Neural cell (in vitro differentiated cells): ENCODE results near the gene NFKBIZ.

Experiments
- EZH2 ChIP-seq: fragments of 200-600, 300-800 bp; shearing (Covaris generic), sonication (generic); IDR thresholded peaks from 2 replicates; pipeline ENCODE4 v1.6.1; 2014; ENCODE audit warnings: antibody characterized with exemption, low read length, borderline replicate concordance, mild to moderate bottlenecking; ENCODE audit not compliant: insufficient read depth, poor library complexity, severe bottlenecking
- RAD21 ChIP-seq: fragments of 450-650 bp; conservative IDR thresholded peaks from 2 replicates; pipeline ENCODE4 v1.6.1; 2014; ENCODE audit warnings: antibody characterized with exemption, mild to moderate bottlenecking, moderate library complexity
- TF ChIP-seq, protein P1 (sequence below): fragments of 450-650 bp; IDR thresholded peaks from 2 replicates; pipeline ENCODE4 v1.5.1; 2014; ENCODE audit warnings: antibody characterized with exemption, mild to moderate bottlenecking, moderate library complexity; ENCODE audit not compliant: poor library complexity, severe bottlenecking

DNA sequence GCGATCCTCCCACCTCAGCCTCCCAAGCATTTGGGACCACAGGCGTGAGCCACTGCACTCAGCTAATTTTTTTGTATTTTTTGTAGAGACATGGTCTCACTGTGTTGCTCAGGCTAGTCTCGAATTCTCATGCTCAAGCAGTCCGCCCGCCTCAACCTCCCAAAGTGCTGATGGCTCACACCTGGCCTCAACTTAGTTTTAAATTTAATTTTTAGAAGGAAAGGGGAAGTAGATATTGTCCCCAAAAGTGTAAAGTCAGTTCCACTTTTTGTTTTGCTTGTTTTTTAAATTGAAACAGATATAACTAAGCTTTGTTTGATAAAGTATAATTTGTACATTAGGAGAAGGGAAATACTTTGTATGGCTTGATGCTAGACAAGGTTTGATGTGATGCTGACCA, 31.3 kb upstream of the NFKBIZ start:
- TF ChIP-seq EZH2 (no peak), RAD21 (no peak)
- TF ChIP-seq, protein P1, sequence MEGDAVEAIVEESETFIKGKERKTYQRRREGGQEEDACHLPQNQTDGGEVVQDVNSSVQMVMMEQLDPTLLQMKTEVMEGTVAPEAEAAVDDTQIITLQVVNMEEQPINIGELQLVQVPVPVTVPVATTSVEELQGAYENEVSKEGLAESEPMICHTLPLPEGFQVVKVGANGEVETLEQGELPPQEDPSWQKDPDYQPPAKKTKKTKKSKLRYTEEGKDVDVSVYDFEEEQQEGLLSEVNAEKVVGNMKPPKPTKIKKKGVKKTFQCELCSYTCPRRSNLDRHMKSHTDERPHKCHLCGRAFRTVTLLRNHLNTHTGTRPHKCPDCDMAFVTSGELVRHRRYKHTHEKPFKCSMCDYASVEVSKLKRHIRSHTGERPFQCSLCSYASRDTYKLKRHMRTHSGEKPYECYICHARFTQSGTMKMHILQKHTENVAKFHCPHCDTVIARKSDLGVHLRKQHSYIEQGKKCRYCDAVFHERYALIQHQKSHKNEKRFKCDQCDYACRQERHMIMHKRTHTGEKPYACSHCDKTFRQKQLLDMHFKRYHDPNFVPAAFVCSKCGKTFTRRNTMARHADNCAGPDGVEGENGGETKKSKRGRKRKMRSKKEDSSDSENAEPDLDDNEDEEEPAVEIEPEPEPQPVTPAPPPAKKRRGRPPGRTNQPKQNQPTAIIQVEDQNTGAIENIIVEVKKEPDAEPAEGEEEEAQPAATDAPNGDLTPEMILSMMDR: no peak
